Measurements from ENCODE around the gene PSMC3. TPM values are rescaled to one million over a fixed set of nuclear protein-coding genes. Genes with fewer than 3 reads are reported as not detected.
"Not testable (repeated sequence)": the region's sequence is repeated elsewhere in the genome, so short reads cannot be mapped to it uniquely, and the experiment has no call there.

The PSMC3 gene
- total RNA-seq, 1 experiment from 2014 or later = 222 TPM

- peaks cover 25% of the 10 kb centered on the region for H4K20me1 ChIP-seq (ENCODE audit: insufficient read depth)
- no peak overlapping the region for H3K4me3 ChIP-seq
- POLR2A ChIA-PET (ENCODE audit: unreplicated experiment) = no interaction called here
- TF ChIP-seq EZH2 (IDR thresholded peaks at IDR 0.05; ENCODE audit: low read depth) = no peak
- no peak for TF ChIP-seq CTCF (conservative IDR thresholded peaks at IDR 0.05)
- no peaks in the 10 kb centered on the region for H3K9me3 ChIP-seq (ENCODE audit: insufficient read depth, low read depth)
- H3K36me3 ChIP-seq (ENCODE audit: low read depth) = peaks cover 26% of the 10 kb centered on the region
- H3F3A ChIP-seq (ENCODE audit: insufficient read depth, low read depth) = peaks cover 27% of the 10 kb centered on the region
- DNase-seq = no peak
- no TSS peak for BruUV-seq (replicated peaks)
- H3K4me2 ChIP-seq = no peak overlapping the region
- no peak overlapping the region for H3K27ac ChIP-seq
- no peaks in the 10 kb centered on the region for H3K9me2 ChIP-seq (ENCODE audit: insufficient read depth)
- H3K27me3 ChIP-seq (ENCODE audit: insufficient read depth, low read depth) = no peaks in the 10 kb centered on the region
- H3K4me1 ChIP-seq (replicated peaks; ENCODE audit: insufficient read depth) = peaks cover 7% of the 10 kb centered on the region
- CTCF ChIA-PET = no interaction called here
- intact Hi-C loops (cut with micrococcal nuclease; ENCODE audit: unreplicated experiment) = no loop called here
- peaks cover 4% of the 10 kb centered on the region; the same call in 1 of the 2 replicates for H3K79me2 ChIP-seq (ENCODE audit: low read depth)
- H2AFZ ChIP-seq = no peak overlapping the region
These were observed 35.6 kb upstream of the PSMC3 start for GRCh38 chr11:47461876-47462275.

GRCh38 chr11:47460571-47461235 lies 34.5 kb upstream of the PSMC3 start:
- ChIA-PET POLR2A (ENCODE audit: unreplicated experiment) (no interaction called here), CTCF (no interaction called here)
- H4K20me1 ChIP-seq (ENCODE audit: insufficient read depth) = peaks cover 18% of the 10 kb centered on the region
- H2AFZ ChIP-seq = no peak overlapping the region
- H3K79me2 ChIP-seq (ENCODE audit: low read depth) = no peaks in the 10 kb centered on the region
- BruUV-seq (replicated peaks) = no TSS peak
- H3K27ac ChIP-seq = no peak overlapping the region
- no peaks in the 10 kb centered on the region for H3K9me3 ChIP-seq (ENCODE audit: insufficient read depth, low read depth)
- peaks cover 21% of the 10 kb centered on the region for H3K36me3 ChIP-seq (ENCODE audit: low read depth)
- H3K4me1 ChIP-seq (replicated peaks; ENCODE audit: insufficient read depth) = no peaks in the 10 kb centered on the region
- no peaks in the 10 kb centered on the region for H3K9me2 ChIP-seq (ENCODE audit: insufficient read depth)
- H3K27me3 ChIP-seq (ENCODE audit: insufficient read depth, low read depth) = no peaks in the 10 kb centered on the region
- H3K4me3 ChIP-seq = no peak overlapping the region
- no peak for TF ChIP-seq EZH2 (IDR thresholded peaks at IDR 0.05; ENCODE audit: low read depth)
- TF ChIP-seq CTCF (conservative IDR thresholded peaks at IDR 0.05) = no peak
- no peak overlapping the region for H3K4me2 ChIP-seq
- peaks cover 24% of the 10 kb centered on the region for H3F3A ChIP-seq (ENCODE audit: insufficient read depth, low read depth)
- intact Hi-C loops (cut with micrococcal nuclease; ENCODE audit: unreplicated experiment) = no loop called here
- DNase-seq = no peak

- not testable (repeated sequence) for H3K4me3 ChIP-seq; H3K27ac ChIP-seq; H3K9me3 ChIP-seq (ENCODE audit: insufficient read depth, low read depth); H2AFZ ChIP-seq; H3K9me2 ChIP-seq (ENCODE audit: insufficient read depth); H3K27me3 ChIP-seq (ENCODE audit: insufficient read depth, low read depth); H4K20me1 ChIP-seq (ENCODE audit: insufficient read depth); H3K4me2 ChIP-seq; BruUV-seq (replicated peaks); H3K36me3 ChIP-seq (ENCODE audit: low read depth); H3K79me2 ChIP-seq (ENCODE audit: low read depth); H3K4me1 ChIP-seq (replicated peaks; ENCODE audit: insufficient read depth)
- POLR2A ChIA-PET (ENCODE audit: unreplicated experiment) = interaction anchor here (0.7 kb wide), 1 partner anchor 35 kb away, joined by 4 read pairs; no protein-coding TSS in a partner anchor
- H3F3A ChIP-seq (ENCODE audit: insufficient read depth, low read depth) = peaks cover 19% of the 10 kb centered on the region; the same call in 1 of the 2 replicates
- CTCF ChIA-PET = interaction anchor here (0.5 to 1.6 kb wide), 14 partner anchors 12 to 1394 kb away, joined by 3 to 14 read pairs (median 5); partner anchors contain the start of gene CSTPP1
- intact Hi-C loops (cut with micrococcal nuclease; ENCODE audit: unreplicated experiment) = loop anchor here (1.0 to 5.0 kb wide), 3 partner anchors 80 to 163 kb away; no protein-coding TSS in a partner anchor
- peak; percentile 79 for TF ChIP-seq CTCF (conservative IDR thresholded peaks at IDR 0.05)
- peak; percentile 67 to 72 for DNase-seq
These were observed 28.0 kb upstream of the PSMC3 start for GRCh38 chr11:47454258-47454671.
